K562 (cell line): ENCODE measurements around the gene CD84. TPM values are rescaled to one million over a fixed set of nuclear protein-coding genes. Genes with fewer than 3 reads are reported as not detected.
A peak's percentile ranks its signal among the peaks of the same experiment; 100 is the strongest.

Experiments
- ATAC-seq: fragments of 200-7000 bp; cut with Tn5 transposase; 3 replicates; pipeline ENCODE4 v1.9.1; 2020; ENCODE audit warnings: moderate library complexity
- BruUV-seq: library from RNA; stranded (reverse); fragments of 400-500 nt; replicated peaks from 2 replicates; lab custom pipeline; 2021; lab: Mats Ljungman, UMichigan
- CTCF ChIA-PET: fragments of 300-600 bp; formaldehyde crosslinking; extraction: SDS; loops from one replicate; lab custom pipeline; 2021; ENCODE audit warnings: low intra/inter-chr PET ratio; lab: Yijun Ruan, JAX
- POLR2A ChIA-PET: fragments of 300-600, 350-650 bp; sonication (Branson Sonifier 250); formaldehyde crosslinking; extraction: SDS; loops from one replicate; lab custom pipeline; 2021; ENCODE audit warnings: antibody characterized with exemption, inconsistent platforms; lab: Yijun Ruan, JAX
- DNase-seq, 4 experiments: peaks; one replicate each; pipeline versions ENCODE4 v3.0.0 to v3.0.0-alpha.2; 2011 to 2018; ENCODE audit warnings: low spot score in 3 of 4, mixed read lengths in 3 of 4; ENCODE audit errors: extremely low read depth in 1 of 4
- FAIRE-seq: peaks from 2 replicates; lab custom pipeline; 2011; peaks lifted over from hg19 to GRCh38; lab: Jason Lieb, UNC
- H2AFZ ChIP-seq: 2 replicates; pipeline ENCODE4 v1.6.0; 2011; ENCODE audit warnings: low read depth, low read length, control low read depth, inconsistent platforms
- H3K27ac ChIP-seq: fragments of 200-600 bp; 3 replicates; pipeline ENCODE4 v1.8.0; 2011; ENCODE audit warnings: low read depth, mild to moderate bottlenecking, control low read depth, inconsistent platforms, low read length, moderate library complexity, mixed read lengths; ENCODE audit errors: extremely low read depth
- H3K27me3 ChIP-seq, 2 experiments: fragments of 300-600 bp in 1 of 2; 2 replicates in 1 of 2; 3 replicates in 1 of 2; pipeline versions ENCODE4 v1.6.0 to v1.8.0; 2011; ENCODE audit warnings: inconsistent platforms in 2 of 2, low read length in 2 of 2, mild to moderate bottlenecking in 1 of 2, mixed read lengths in 1 of 2, moderate library complexity in 1 of 2; ENCODE audit not compliant: control insufficient read depth in 2 of 2, insufficient read depth in 2 of 2
- H3K36me3 ChIP-seq: fragments of 300-600 bp; 3 replicates; pipeline ENCODE4 v1.8.0; 2011; ENCODE audit warnings: mild to moderate bottlenecking, low read length, inconsistent platforms; ENCODE audit not compliant: control insufficient read depth, insufficient read depth
- H3K4me1 ChIP-seq, 2 experiments: fragments of 200-600 bp in 1 of 2; replicated peaks in 1 of 2; 2 replicates in 1 of 2; 3 replicates in 1 of 2; pipeline versions ENCODE4 v1.5.1 to v1.8.0; 2011; ENCODE audit warnings: inconsistent platforms in 2 of 2, low read length in 2 of 2, mild to moderate bottlenecking in 1 of 2, mixed read lengths in 1 of 2, moderate library complexity in 1 of 2; ENCODE audit not compliant: control insufficient read depth in 2 of 2, insufficient read depth in 2 of 2
- H3K4me2 ChIP-seq: 2 replicates; pipeline ENCODE4 v1.6.1; 2011; ENCODE audit warnings: low read length, control low read depth, inconsistent platforms, mixed read lengths; ENCODE audit not compliant: insufficient read depth
- H3K4me3 ChIP-seq: fragments of 200-600 bp; sonication (generic), shearing (Covaris generic); 2 replicates; pipeline ENCODE4 v1.5.1; 2016; ENCODE audit warnings: control low read depth, inconsistent platforms
- H3K79me2 ChIP-seq: fragments of 200-600 bp; 3 replicates; pipeline ENCODE4 v1.8.0; 2011; ENCODE audit warnings: low read length, inconsistent platforms; ENCODE audit not compliant: control insufficient read depth, insufficient read depth
- H3K9ac ChIP-seq, 2 experiments: 2 replicates each; pipeline versions ENCODE4 v1.6.0 to v1.6.1; 2011; ENCODE audit warnings: low read depth in 2 of 2, low read length in 2 of 2, control low read depth in 1 of 2, inconsistent platforms in 1 of 2, mild to moderate bottlenecking in 1 of 2, mixed read lengths in 1 of 2; ENCODE audit not compliant: insufficient read depth in 1 of 2
- H3K9me1 ChIP-seq: one replicate; pipeline ENCODE4 v1.6.0; 2011; ENCODE audit warnings: inconsistent platforms, mild to moderate bottlenecking, low read length, moderate library complexity; ENCODE audit not compliant: control insufficient read depth, insufficient read depth
- H3K9me3 ChIP-seq: replicated peaks from 2 replicates; pipeline ENCODE4 v1.5.1; 2011; ENCODE audit warnings: low read depth, low read length, inconsistent platforms; ENCODE audit not compliant: control insufficient read depth, insufficient read depth
- H4K20me1 ChIP-seq: replicated peaks from 2 replicates; pipeline ENCODE4 v1.6.1; 2011; ENCODE audit warnings: low read length, inconsistent platforms, mixed read lengths; ENCODE audit not compliant: control insufficient read depth, insufficient read depth
- FOSL1 ChIP-seq: fragments of 200-800 bp; sonication (Bioruptor generic); conservative IDR thresholded peaks from 2 replicates; pipeline ENCODE4 v1.6.1; 2016; ENCODE audit warnings: missing genetic modification characterization, missing compliant biosample characterization
- ILF3 ChIP-seq: fragments of 450-650 bp; IDR thresholded peaks from 2 replicates; pipeline ENCODE4 v1.6.1; 2018; ENCODE audit warnings: antibody characterized with exemption, mild to moderate bottlenecking, moderate library complexity, borderline replicate concordance
- KDM4B ChIP-seq, 2 experiments: fragments of 450-650 bp in 1 of 2; sonication (generic) in 1 of 2; IDR thresholded peaks; 2 replicates each; pipeline ENCODE4 v1.6.1; 2016 to 2017; ENCODE audit warnings: borderline replicate concordance in 2 of 2, antibody characterized with exemption in 1 of 2, low read depth in 1 of 2, mild to moderate bottlenecking in 1 of 2
- MIER1 ChIP-seq: fragments of 450-650 bp; IDR thresholded peaks from 2 replicates; pipeline ENCODE4 v1.6.1; 2016; ENCODE audit warnings: antibody characterized with exemption, mild to moderate bottlenecking, low read depth
- ZNF778 ChIP-seq: fragments of 450-650 bp; formaldehyde crosslinking; IDR thresholded peaks from 2 replicates; pipeline ENCODE4 v1.4.0; 2020; ENCODE audit warnings: mild to moderate bottlenecking, moderate library complexity
- WGBS: fragments of 100-300 bp; shearing (Covaris generic); methylation state at CpG from one replicate; pipeline ENCODE4 v1.1.6; 2016; ENCODE audit warnings: low coverage, mixed read lengths; ENCODE audit not compliant: insufficient coverage; ENCODE audit errors: missing lambda C conversion rate; 5-methylcytosine and 5-hydroxymethylcytosine counted together
- in situ Hi-C: fragments of 300-500 bp; cut with MboI; formaldehyde crosslinking; loops from 4 replicates; pipeline ENCODE4 v1.15.0; 2018; ENCODE audit warnings: inconsistent platforms, mixed read lengths
- intact Hi-C: fragments of 100-400 bp; cut with micrococcal nuclease; formaldehyde crosslinking; loops from 2 replicates; pipeline ENCODE4 v1.14.2; 2022
- polyA plus RNA-seq, 8 experiments: library from polyadenylated mRNA; depleted of rRNA in 4 of 8; stranded (reverse) in 5 of 8; unstranded in 3 of 8; fragments of >200 nt; fragmentation: Nextera tagmentation in 2 of 8; fragmentation: Illumina TruSeq in 1 of 8; extraction: Ambion mirVana in 2 of 8; extraction: Trizol in 1 of 8; gene quantifications; 2 replicates each; pipeline versions ENCODE4 v1.2.1 to v1.2.3, GENCODE V29; 2011 to 2014; ENCODE audit warnings: inconsistent platforms in 1 of 8, missing spikeins in 1 of 8
- total RNA-seq, 7 experiments: library from RNA; depleted of rRNA in 6 of 7; stranded (reverse); fragments of >200 nt in 6 of 7; fragmentation: Illumina TruSeq in 2 of 7; extraction: Trizol in 2 of 7; gene quantifications; 2 replicates each; pipeline versions ENCODE4 v1.2.1 to v1.2.3, GENCODE V29; 2011 to 2021; ENCODE audit warnings: low replicate concordance in 1 of 7
- TF ChIP-seq, protein P1 (sequence below), 2 experiments: fragments of 450-650 bp in 1 of 2; sonication (generic) in 1 of 2; formaldehyde crosslinking in 1 of 2; IDR thresholded peaks in 1 of 2; conservative IDR thresholded peaks in 1 of 2; 2 replicates each; pipeline versions ENCODE4 v1.6.1 to v1.8.1; 2016 to 2023; ENCODE audit warnings: mild to moderate bottlenecking in 2 of 2, moderate library complexity in 2 of 2, inconsistent platforms in 1 of 2, missing genetic modification reagents in 1 of 2

CD84 gene
- total and polyA plus RNA-seq, 9 of the 15 experiments (the other 6 are each of a cell fraction or from before 2014, with no cell fraction given) = 0.82 to 6.8 (median 2.0) TPM

DNA sequence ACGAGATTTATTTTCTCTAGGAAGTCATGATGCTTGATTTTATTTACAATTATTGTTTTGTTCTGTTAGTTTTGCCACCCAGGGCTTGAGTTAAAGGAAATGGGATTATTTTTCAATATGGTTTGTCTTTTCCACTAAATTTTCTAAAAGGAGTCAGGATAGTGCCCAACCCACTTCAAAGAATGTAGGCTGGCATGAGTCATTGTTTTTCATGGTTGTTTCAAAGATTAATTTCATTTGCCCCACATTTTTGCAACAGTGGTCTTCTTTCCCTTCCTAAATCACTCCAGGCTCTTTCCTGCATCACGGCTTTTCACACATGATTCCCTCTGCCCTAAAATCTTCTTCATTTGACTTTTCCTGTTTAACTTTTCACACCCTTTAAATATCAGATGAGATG is 58.7 kb downstream of the CD84 start:
- no peaks in the 10 kb centered on the region for H4K20me1 ChIP-seq
- no peak overlapping the region for H3K27ac ChIP-seq
- peak overlapping the region; percentile 69 for H2AFZ ChIP-seq
- DNase-seq = no peak
- H3K4me2 ChIP-seq = no peak overlapping the region
- BruUV-seq = no TSS peak
- TF ChIP-seq MIER1 (no peak), KDM4B (IDR thresholded peaks at IDR 0.05; ENCODE audit: borderline replicate concordance in 2 of 2, low read depth in 1 of 2) (no peak), ZNF778 (CRISPR knock-in tag) (no peak), FOSL1 (tag) (peak; percentile 53; the same call in 1 of the 2 replicates), ILF3 (no peak)
- TF ChIP-seq, protein P1, sequence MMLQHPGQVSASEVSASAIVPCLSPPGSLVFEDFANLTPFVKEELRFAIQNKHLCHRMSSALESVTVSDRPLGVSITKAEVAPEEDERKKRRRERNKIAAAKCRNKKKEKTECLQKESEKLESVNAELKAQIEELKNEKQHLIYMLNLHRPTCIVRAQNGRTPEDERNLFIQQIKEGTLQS (IDR thresholded peaks at IDR 0.05) = peak; percentile 17; the same call in 1 of the 2 replicates
- TF ChIP-seq, protein P1 (CRISPR knock-in tag; conservative IDR thresholded peaks at IDR 0.05) = no peak
- ChIA-PET CTCF (no interaction called here), POLR2A (no interaction called here)
- no peaks in the 10 kb centered on the region for H3K9me1 ChIP-seq
- peaks cover 4 to 26% of the 10 kb centered on the region in 2 experiments; a peak in 4 of 5 replicates for H3K4me1 ChIP-seq
- WGBS = 35% methylated on average over 2 of the region's 2 CpGs
- H3K4me3 ChIP-seq = no peak overlapping the region
- FAIRE-seq = no peak
- H3K79me2 ChIP-seq = no peaks in the 10 kb centered on the region
- H3K9me3 ChIP-seq = no peaks in the 10 kb centered on the region; the same call in 1 of the 2 replicates
- no peak overlapping the region for H3K9ac ChIP-seq
- intact Hi-C loops (no loop called here), in situ Hi-C loops (no loop called here)
- H3K36me3 ChIP-seq = no peaks in the 10 kb centered on the region
- H3K27me3 ChIP-seq = no peaks in the 10 kb centered on the region
- ATAC-seq = no peak
